NCI-H2029 (cell line): ENCODE results near the gene PRDM16.

Experiments used
- DNase-seq: peaks from one replicate; lab custom pipeline; 2025; lab: John Stamatoyannopoulos, UW

The PRDM16 gene

DNA sequence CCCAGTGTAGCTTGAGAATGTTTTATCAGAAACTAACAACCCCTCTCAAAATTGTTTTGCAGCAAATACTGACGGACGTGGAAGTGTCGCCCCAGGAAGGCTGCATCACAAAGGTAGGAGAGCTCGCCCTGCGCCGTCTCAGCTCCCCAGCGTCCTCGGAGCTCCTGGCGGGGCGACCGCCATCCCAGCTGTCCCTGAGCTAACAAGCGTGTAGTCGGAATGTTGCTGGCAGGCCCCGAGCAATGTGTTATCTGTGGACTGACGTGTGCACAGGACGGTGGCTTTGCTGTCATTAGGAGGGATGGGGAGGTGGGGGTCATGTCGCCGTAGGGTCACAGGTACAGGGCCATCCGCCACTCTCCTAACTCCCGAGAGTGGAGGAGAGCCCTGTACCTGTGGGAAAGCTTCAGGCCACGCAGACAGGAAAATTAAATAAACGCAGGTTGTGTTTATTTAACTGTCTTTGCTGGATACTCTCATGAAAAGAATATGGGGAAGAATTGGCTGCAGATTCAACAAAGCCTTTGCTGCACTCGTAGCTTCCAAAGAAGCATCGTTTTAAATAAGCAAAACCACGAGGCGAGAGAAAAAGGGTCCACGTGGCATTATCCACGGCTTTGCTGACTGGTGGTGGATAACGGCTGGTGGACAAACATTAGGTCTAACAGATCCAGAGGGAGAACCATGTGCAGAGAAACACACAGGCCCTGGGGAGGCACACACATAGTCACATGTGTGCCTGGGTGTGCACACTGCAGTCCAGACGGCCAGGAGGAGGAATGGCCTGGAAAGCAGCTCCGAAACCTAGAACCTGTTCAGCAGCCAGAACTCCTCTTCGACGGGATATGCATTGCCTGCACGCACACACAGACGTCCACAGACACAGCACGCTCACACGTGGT lies 175.3 kb downstream of the PRDM16 start:
- no peak for DNase-seq

- no peak for DNase-seq
These were observed 175.9 kb downstream of the PRDM16 start for GRCh38 chr1:3244927-3245315.

- DNase-seq = no peak
These were observed 176.3 kb downstream of the PRDM16 start for GRCh38 chr1:3245344-3245743.

DNA sequence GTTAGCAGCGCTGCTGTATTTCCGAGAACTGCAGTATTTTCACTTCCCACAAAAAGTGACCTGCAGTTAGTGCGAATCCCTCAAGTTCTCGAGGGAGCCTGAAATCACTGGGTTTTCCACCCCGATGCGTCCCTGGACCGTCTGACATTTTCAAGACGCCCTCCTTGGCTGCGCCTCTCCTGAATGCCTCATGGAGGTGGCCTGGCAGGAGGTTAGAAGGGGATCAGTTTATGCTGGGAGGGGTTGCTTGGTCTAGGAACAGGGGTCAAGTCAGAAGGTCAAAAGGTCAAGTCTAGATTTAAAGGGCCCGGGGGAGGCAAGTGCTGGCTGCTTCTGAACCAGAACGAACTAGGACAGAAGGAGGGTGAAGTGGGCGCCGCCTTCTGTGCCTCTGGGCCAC lies 176.8 kb downstream of the PRDM16 start:
- no peak for DNase-seq

DNA sequence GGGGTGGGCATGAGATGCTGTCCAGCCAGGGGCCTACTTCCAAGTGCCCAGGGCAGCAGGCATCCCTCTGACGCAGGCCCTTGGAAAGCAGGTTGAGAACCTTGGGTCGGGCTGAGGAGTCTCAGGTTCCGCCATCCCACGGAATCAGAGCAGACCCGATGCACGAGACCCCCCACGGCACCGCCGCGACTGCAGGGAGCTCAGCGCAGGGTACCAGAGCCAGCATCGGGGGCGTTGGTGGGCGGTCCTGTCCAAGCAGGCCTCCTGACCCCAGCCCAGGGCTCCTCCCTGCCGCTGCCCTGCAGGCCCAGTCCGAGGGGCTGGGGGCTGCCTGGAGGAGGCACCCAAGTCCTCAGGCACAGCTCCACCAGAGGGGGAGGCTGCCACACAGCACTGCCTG lies 177.2 kb downstream of the PRDM16 start:
- no peak for DNase-seq

DNA sequence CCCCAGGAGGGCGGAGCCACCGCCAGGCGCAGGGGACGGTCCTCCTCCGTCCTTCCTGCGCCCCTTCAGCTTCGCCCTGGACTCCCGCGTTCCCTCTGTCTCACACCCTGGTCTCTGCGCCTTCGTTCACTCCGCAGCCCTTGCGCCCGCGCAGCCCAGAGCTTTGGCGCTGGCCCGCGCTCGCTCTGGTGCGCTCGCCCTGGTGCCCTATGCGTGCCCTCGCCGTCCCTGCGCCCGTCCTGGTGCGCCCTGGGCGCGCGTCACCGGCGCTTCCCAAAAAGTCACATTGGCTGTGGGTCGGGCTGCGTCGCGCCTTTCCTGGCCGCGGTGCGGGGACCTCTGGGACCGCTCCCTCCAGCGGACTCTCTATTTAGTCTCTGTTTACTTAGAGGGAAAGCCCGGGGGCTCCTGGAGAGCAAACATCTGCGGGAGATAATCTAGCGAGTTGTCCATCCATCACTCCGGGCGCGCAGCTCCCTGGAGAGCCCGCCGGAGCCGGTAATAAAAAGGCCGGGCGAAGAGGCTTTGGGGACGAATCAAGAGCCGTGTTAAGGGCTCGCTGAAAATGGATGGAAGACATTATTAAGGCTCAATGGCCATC lies 178.6 kb downstream of the PRDM16 start:
- DNase-seq = no peak

GRCh38 chr1:3248155-3249141 lies 179.4 kb downstream of the PRDM16 start:
- DNase-seq = no peak

GRCh38 chr1:3249231-3249630 lies 180.2 kb downstream of the PRDM16 start:
- DNase-seq = no peak

GRCh38 chr1:3249631-3250501 lies 180.9 kb downstream of the PRDM16 start:
- DNase-seq = no peak

DNA sequence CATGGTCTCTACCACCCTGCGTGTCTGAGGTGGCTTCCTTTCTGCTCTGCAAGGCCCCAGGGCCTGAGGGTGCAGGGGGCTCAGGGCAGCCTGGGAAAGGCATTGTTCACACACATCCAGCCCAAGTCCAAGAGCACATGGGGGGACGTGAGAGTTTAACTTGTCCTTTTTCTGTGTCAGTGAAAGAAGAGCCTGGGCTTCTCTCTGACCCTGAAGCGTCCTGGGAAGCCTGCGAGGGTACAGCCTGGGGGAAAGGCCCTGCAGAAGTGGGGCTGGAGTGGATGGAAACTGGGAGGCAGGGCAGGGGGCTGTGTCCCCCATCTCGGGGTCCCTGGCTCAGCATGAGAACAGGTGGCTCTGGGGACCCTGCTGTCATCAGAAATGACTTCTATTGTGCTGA lies 181.6 kb downstream of the PRDM16 start:
- DNase-seq = no peak

DNA sequence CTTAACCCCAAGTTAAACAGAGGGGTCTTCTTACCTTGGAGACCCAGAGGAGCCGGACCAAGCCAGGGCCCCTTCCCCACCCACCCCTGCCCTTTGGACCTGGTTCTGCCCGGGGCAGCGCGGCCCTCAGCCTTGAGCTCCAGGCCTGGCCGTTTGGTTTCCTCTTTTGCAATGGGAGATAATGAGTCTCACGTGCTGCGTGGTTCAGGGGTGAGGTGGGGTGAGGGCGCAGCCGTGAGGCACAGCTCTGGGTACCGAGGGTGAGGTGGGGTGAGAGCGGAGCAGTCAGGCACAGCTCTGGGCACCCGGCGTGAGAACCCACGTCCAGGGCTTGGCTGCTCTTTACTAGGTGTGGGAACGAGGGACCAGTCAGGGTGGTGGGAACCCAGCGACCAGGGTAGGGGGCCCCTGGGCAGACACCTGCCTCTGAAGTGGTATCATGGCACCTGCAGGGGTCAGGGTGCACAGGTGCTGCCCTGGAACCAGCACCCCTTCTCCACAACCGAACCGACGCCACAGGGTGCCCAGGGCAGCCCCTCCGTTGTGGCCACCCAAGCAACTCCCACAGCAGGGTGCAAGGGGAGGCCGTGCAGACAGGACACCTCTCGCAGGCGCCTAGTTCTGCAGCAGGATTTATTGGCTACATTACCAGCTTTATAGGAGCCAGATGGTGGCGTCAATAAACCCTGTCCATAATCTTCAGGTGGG lies 182.2 kb downstream of the PRDM16 start:
- DNase-seq = no peak

- DNase-seq = no peak
These were observed 182.9 kb downstream of the PRDM16 start for GRCh38 chr1:3251807-3252428.

DNA sequence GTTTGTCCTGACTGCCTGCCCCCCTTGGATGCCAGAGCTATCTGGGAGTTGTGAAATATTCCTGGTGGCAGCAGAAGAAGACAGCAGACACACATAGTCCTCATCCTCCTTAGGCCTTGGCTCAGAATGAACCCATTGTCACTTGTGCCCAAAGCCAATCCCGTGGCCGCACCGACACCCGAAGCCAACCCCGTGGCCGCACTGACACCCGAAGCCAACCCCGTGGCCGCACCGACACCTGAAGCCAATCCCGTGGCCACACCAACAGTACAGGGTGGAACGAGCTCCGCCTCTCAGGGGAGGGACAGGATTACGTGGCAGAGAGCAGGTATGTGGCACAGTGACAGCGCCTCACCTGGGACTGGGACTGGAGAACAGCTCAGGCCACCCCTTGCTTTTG lies 186.7 kb downstream of the PRDM16 start:
- no peak for DNase-seq

DNA sequence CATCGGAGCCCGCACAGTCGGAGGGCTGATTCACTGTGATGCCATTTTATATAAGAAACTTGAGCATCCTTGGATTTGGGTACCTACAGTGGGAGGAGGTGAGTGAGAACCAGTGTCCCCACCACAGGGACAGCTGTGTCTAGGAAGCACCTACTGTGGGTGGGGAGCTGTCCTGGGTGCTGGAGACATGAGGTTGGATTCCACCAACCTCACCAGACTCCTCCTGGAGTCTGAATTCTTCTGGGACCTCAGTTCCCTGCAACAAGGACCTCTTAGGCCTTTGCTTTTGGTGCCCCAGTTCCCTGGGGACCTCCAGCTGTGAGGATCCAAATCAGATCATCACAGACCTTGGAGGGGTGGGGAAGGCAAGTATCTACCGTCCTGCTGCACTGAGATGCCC lies 188.8 kb downstream of the PRDM16 start:
- no peak for DNase-seq

DNA sequence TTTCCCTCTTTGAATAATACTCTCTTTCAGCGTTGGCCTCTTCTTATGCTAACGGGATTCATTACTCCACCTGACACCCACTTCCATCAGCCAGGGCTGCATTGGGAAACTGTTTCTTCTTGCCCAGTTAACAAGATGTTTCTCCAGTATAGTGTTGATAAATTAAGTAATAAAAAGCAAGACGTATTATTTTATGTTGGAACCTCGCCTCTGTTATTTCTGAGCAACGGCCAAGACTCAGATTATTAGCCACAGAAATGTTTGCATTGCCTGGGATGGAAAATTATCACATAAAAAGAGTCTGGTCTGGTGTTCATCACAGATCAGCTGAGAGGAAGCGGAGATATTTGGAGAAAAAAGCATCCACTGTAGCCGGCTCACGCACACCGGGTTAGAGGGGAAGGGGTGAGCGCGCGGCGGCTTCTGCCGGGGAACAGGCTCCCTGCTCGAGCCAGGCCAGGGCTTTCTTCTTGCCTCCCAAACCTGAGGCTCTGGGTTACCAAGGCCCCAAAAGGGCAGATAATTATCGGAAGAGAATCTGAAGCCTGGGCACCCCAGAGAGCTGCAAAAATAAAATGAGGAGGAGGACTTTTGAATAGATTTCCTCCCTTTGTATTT lies 189.5 kb downstream of the PRDM16 start:
- no peak for DNase-seq

GRCh38 chr1:3259020-3259419 lies 190.0 kb downstream of the PRDM16 start:
- no peak for DNase-seq

DNA sequence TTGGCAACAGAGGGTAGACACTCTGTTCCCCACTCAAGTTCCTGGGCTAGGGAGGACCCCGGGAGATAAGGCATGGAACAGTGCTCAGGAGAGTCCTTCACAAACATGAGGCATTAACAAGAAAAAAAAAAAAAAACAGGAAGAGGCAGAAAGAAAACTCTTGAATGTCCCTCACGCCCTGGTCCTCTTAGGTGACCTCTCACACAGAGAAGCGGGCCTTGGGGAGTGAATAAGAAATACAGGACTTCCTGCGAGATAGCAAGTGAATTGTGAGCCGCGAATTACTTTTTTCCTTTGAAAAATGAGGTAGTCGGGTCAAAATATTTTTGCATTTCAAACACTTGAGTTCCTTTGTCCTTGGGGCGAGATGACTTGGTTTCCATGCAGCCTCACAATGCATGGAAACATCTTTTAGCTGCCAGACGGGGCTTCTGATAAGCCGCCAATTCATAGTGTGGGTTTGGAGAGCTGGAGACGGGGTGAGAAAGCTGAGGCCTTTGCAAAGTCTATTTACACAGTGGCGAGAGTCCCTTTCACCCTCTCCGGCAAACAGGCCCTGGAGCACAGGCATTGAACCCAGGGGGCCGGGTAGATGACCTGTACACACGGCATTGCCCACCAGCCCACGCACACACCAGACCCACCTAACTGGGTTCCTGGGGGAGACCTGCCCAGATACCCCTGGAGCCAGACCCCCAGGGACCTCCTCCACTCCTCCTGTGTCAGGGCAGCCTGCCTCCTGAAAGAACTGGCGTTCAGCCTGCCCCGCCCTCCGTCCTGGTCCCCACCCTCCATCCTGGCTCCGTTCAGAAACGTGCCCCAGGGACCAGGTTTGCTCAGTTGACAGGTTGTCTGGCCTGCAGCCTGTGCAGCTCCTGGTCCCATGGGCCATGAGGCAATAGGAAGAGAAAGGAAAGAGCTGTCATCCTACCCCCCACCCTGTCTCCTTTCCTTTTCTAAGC lies 192.3 kb downstream of the PRDM16 start:
- no peak for DNase-seq

DNA sequence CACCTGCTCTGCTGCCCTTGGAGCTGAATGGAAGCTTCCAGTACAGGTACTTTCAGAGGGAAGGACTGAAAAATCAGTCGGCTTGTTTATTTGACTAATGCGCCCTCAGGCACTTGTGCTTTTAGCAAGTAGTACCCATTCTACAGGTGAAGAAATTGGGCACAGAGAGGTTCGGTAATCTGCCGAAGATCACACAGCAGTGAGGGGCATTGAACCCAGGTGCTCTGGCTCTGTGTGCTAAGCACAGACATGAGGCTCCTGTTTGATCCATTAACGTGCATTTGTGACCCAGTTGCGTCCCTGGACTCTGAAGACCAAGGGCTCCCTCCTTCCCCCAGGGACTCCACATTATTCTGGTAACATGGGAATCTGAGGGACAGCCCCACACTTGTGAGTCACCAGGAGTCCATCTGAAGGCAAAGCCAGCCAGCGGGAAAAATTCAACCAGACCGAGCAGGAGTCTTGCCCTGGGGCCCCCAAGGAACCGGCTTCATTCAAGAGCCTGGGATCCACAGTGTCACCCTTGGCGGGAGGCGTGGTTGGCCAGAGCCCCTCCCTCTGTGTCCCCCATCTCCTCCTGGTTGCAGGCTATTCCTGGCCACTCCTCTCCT lies 193.1 kb downstream of the PRDM16 start:
- DNase-seq = no peak
